GM19043 (cell line): Measurements from ENCODE around the gene KCNQ5.
A peak's percentile ranks its signal among the peaks of the same experiment; 100 is the strongest.

Experiments
- ATAC-seq: cut with Tn5 transposase; IDR thresholded peaks from one replicate; pipeline ENCODE4 v1.9.1; 2021; ENCODE audit warnings: low read depth; ENCODE audit not compliant: unreplicated experiment

Gene KCNQ5

GRCh38 chr6:72738091-72738490 is 116.2 kb downstream of the KCNQ5 start:
- no peak for ATAC-seq

GRCh38 chr6:72739368-72739779 is 117.5 kb downstream of the KCNQ5 start:
- ATAC-seq, result peak; percentile 57

GRCh38 chr6:72740135-72740534 is 118.3 kb downstream of the KCNQ5 start:
- peak; percentile 87 for ATAC-seq

- no peak for ATAC-seq
These were observed 119.2 kb downstream of the KCNQ5 start for GRCh38 chr6:72741083-72741482.

- ATAC-seq, result no peak
These were observed 120.3 kb downstream of the KCNQ5 start for GRCh38 chr6:72742001-72742673.

GRCh38 chr6:72746276-72746675 is 124.4 kb downstream of the KCNQ5 start:
- ATAC-seq, result no peak

- ATAC-seq, result no peak
These were observed 126.9 kb downstream of the KCNQ5 start for GRCh38 chr6:72748759-72749158.

GRCh38 chr6:72755752-72756151 is 133.9 kb downstream of the KCNQ5 start:
- no peak for ATAC-seq

- no peak for ATAC-seq
These were observed 135.2 kb downstream of the KCNQ5 start for GRCh38 chr6:72757048-72757447.

- no peak for ATAC-seq
These were observed 136.1 kb downstream of the KCNQ5 start for GRCh38 chr6:72757926-72758325.

GRCh38 chr6:72758901-72759300 is 137.0 kb downstream of the KCNQ5 start:
- ATAC-seq, result no peak

GRCh38 chr6:72760114-72760793 is 138.4 kb downstream of the KCNQ5 start:
- no peak for ATAC-seq

- ATAC-seq, result no peak
These were observed 139.9 kb downstream of the KCNQ5 start for GRCh38 chr6:72761761-72762160.

GRCh38 chr6:72769459-72770125 is 147.7 kb downstream of the KCNQ5 start:
- ATAC-seq, result peak; percentile 84

- no peak for ATAC-seq
These were observed 149.1 kb downstream of the KCNQ5 start for GRCh38 chr6:72770959-72771358.

- no peak for ATAC-seq
These were observed 154.6 kb downstream of the KCNQ5 start for GRCh38 chr6:72776456-72776855.

GRCh38 chr6:72781624-72782023 is 159.8 kb downstream of the KCNQ5 start:
- ATAC-seq, result no peak

- ATAC-seq, result no peak
These were observed 161.2 kb downstream of the KCNQ5 start for GRCh38 chr6:72783035-72783434.

- no peak for ATAC-seq
These were observed 161.8 kb downstream of the KCNQ5 start for GRCh38 chr6:72783666-72784065.

- ATAC-seq, result no peak
These were observed 162.2 kb downstream of the KCNQ5 start for GRCh38 chr6:72784071-72784470.

- ATAC-seq, result no peak
These were observed 162.7 kb downstream of the KCNQ5 start for GRCh38 chr6:72784581-72784980.
